Spleen (tissue), 11 donors: Measurements from ENCODE around the gene SMIM35. TPM values are rescaled to one million over a fixed set of nuclear protein-coding genes. Genes with fewer than 3 reads are reported as not detected.
A peak's percentile ranks its signal among the peaks of the same experiment; 100 is the strongest.

Experiments used
- DNase-seq: peaks from one replicate; pipeline ENCODE4 v3.0.0-alpha.2; 2020
- H3K27ac ChIP-seq, 8 donors: fragments of 200-600 bp; sonication (generic) in 7 of 8; 1 replicate in 4 of 8; 2 replicates in 4 of 8; pipeline versions ENCODE4 v1.5.0 to v1.8.0; 2016 to 2021; ENCODE audit warnings: inconsistent platforms in 4 of 8, mild to moderate bottlenecking in 4 of 8, moderate library complexity in 1 of 8
- H3K27me3 ChIP-seq, 7 donors: fragments of 200-600 bp; sonication (generic) in 6 of 7; replicated peaks in 1 of 7; 1 replicate in 4 of 7; 2 replicates in 3 of 7; pipeline versions ENCODE4 v1.5.0 to v1.8.0; 2016 to 2021; ENCODE audit warnings: inconsistent platforms in 3 of 7, mild to moderate bottlenecking in 1 of 7
- H3K36me3 ChIP-seq, 6 donors: fragments of 200-600 bp; sonication (generic) in 5 of 6; 1 replicate in 4 of 6; 2 replicates in 2 of 6; pipeline versions ENCODE4 v1.5.0 to v1.8.0; 2016 to 2021; ENCODE audit warnings: inconsistent platforms in 2 of 6
- H3K4me1 ChIP-seq, 6 donors: fragments of 200-600 bp; sonication (generic) in 5 of 6; 1 replicate in 3 of 6; 2 replicates in 3 of 6; pipeline versions ENCODE4 v1.5.0 to v1.8.0; 2016 to 2021; ENCODE audit warnings: inconsistent platforms in 3 of 6
- H3K4me3 ChIP-seq, 8 donors: fragments of 200-600 bp; sonication (generic) in 7 of 8; 1 replicate in 4 of 8; 2 replicates in 4 of 8; pipeline versions ENCODE4 v1.5.0 to v1.8.0; 2016 to 2021; ENCODE audit warnings: inconsistent platforms in 4 of 8, mild to moderate bottlenecking in 4 of 8, moderate library complexity in 2 of 8
- H3K9me3 ChIP-seq, 8 donors: fragments of 200-600 bp; sonication (generic) in 7 of 8; 1 replicate in 4 of 8; 2 replicates in 4 of 8; pipeline versions ENCODE4 v1.5.0 to v1.8.0; 2016 to 2021; ENCODE audit warnings: inconsistent platforms in 4 of 8
- CTCF ChIP-seq, 11 experiments: fragments of 200-600 bp in 7 of 11; fragments of 450-650 bp in 4 of 11; sonication (generic) in 4 of 11; IDR thresholded peaks in 8 of 11; conservative IDR thresholded peaks in 3 of 11; 1 replicate in 7 of 11; 2 replicates in 4 of 11; pipeline versions ENCODE4 v1.4.0 to v1.8.0; 2016 to 2021; ENCODE audit warnings: antibody characterized with exemption in 11 of 11, inconsistent platforms in 4 of 11, mild to moderate bottlenecking in 1 of 11
- POLR2A ChIP-seq, 3 donors: fragments of 450-650 bp; IDR thresholded peaks; one replicate each; pipeline ENCODE4 v1.5.1; 2017; ENCODE audit warnings: antibody characterized with exemption in 3 of 3, mild to moderate bottlenecking in 1 of 3
- POLR2AphosphoS5 ChIP-seq, 3 donors: sonication (generic); formaldehyde crosslinking; IDR thresholded peaks; one replicate each; pipeline ENCODE4 v1.5.1; 2017; ENCODE audit warnings: antibody characterized with exemption in 3 of 3
- WGBS, 5 donors: extraction: QIAGEN DNeasy Blood & Tissue Kit in 3 of 5; methylation state at CpG; one replicate each; pipeline versions ENCODE4 v1.1.5 to v1.1.7; 2013 to 2018; 5-methylcytosine and 5-hydroxymethylcytosine counted together
- intact Hi-C: fragments of 100-400 bp; cut with DNase I; formaldehyde crosslinking; loops from one replicate; pipeline ENCODE4 v1.15.0; 2023; ENCODE audit warnings: low total_unique reads
- polyA plus RNA-seq, 3 donors: library from polyadenylated mRNA; stranded (reverse); fragments of 200-250 nt; gene quantifications; one replicate each; pipeline ENCODE4 v1.2.1, GENCODE V29; 2013
- total RNA-seq, 7 donors: library from RNA; depleted of rRNA in 3 of 7; stranded (reverse); fragments of >200 nt in 3 of 7; fragmentation: NEBNext Ultra II Directional in 4 of 7; extraction: Animal tissue kit (Norgen Biotek cat#: 25700) in 4 of 7; gene quantifications; one replicate each; pipeline versions ENCODE4 v1.1.0 to v1.2.1, GENCODE V29; 2016 to 2021
- donor health status: healthy with polysubstance abuse.
- donor health status: DM: no; HTN: no; CAD: no; lungs with moderate emphysema.
- donor health status: DM: no; HTN: no; CAD: no.
- donor health status: Bipolar disorder and iron deficiency.
- donor health status: healthy.
- donor health status: DM: no; HTN: no; CAD: no.
- donor health status: DM: yes; HTN: yes; CAD: no.

Gene SMIM35
- total and polyA plus RNA-seq, 10 donors = 0.16 to 1.3 (median 0.39) TPM

DNA sequence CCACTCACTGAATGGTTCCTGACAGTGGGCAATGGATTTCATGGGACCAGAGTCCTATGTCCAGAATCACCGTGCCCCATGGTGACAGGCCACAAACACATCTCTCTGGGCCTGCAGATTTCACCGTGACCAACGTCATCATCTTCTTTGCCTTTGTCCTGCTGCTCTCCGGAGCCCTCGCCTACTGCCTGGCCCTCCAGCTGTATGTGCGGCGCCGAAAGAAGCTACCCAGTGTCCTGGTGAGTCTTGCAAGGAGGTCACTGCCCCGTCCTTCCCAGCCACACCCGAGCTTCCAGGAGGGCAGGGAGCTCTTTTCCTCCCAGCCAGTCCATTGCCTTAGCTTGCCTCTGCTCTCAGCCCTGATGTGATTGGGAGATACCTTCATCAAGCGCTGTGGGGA is 91.3 kb downstream of the SMIM35 start:
- peak; percentile 67 for DNase-seq
- Histone ChIP-seq H3K27ac (peak overlapping the region in 3 of 8 donors; percentile 96 to 98 (median 98)), H3K36me3 (peaks cover 0 to 100% (median 90%) of the 10 kb centered on the region in 6 donors), H3K9me3 (no peaks in the 10 kb centered on the region), H3K4me3 (no peak overlapping the region), H3K4me1 (peaks cover 12 to 100% (median 81%) of the 10 kb centered on the region in 6 donors), H3K27me3 (no peaks in the 10 kb centered on the region)
- 94 to 98% (median 95%) methylated on average over 11 of the region's 11 CpGs for WGBS, 5 donors
- TF ChIP-seq POLR2A (IDR thresholded peaks at IDR 0.05) (no peak), POLR2AphosphoS5 (IDR thresholded peaks at IDR 0.05) (peak; percentile 55 to 62 (median 60))
- intact Hi-C loops = no loop called here

DNA sequence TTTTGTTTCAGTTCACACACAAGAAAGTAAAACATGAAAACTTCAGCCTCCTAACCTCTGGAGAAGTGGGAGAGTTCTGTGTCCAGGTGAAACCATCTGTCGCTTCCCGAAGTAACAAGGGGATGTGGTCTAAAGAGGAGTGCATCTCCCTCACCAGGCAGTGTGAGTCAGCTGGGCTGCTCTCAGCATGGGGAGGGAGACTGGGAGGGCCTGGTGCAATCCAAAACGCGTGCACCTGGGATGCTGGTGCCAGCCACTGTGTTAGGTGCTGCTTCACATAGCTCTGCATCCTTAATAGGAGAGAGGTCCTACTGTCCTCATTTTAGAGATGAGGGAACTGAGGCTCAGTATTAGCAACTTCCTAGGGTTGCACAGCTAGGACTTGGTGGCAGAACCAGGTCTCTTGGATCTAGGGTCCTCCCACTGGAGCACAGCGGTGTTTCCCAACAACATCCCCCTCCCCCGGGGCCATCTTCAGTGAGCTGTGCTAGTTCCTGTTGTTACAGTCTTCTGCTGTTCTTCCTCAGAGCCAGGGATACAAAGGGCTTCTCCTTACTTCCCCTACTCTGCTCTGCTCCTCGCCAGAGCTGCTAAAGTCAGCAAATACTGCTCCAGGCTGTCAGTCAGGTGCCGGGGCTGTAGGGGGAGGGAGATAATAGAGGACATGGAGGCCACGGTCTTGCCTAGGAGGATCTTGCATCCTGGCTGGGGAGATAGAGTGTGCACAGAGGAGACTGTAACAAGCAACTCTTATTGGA is 92.6 kb downstream of the SMIM35 start:
- Histone ChIP-seq H3K36me3 (peaks cover 0 to 100% (median 91%) of the 10 kb centered on the region in 6 donors), H3K27ac (peak overlapping the region in 4 of 8 donors; percentile 93 to 98 (median 97)), H3K4me3 (peak overlapping the region in 1 of 8 donors; percentile 87), H3K27me3 (no peaks in the 10 kb centered on the region), H3K9me3 (no peaks in the 10 kb centered on the region), H3K4me1 (peaks cover 15 to 100% (median 81%) of the 10 kb centered on the region in 6 donors)
- peak; percentile 72 for DNase-seq
- TF ChIP-seq CTCF (IDR thresholded peaks at IDR 0.05 in 8 of 11, conservative IDR thresholded peaks at IDR 0.05 in 3 of 11) = no peak
- TF ChIP-seq POLR2AphosphoS5 (IDR thresholded peaks at IDR 0.05) = peak; percentile 32 to 82 (median 56)
- WGBS, 5 donors = 53 to 63% (median 55%) methylated on average over 7 to 9 of the region's 9 CpGs
- intact Hi-C loops = no loop called here

DNA sequence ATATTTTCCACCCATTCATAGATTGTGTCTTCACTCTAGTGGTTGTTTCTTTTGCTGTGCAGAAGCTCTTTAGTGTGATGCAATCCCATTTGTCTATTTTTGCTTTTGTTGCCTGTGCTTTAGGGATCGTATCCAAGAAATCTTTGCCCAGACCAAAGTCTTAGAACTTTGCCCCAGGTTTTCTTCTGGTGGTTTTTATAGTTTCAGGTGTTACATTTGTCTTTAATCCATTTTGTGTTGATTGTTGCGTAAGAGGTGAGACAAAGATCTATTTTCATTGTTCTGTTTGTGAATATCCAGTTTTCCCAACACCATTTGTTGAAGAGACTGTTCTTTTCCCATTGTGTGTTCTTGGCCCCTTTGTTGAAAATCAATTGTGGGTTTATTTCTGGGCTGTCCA is 94.1 kb downstream of the SMIM35 start:
- intact Hi-C loops = no loop called here
- TF ChIP-seq CTCF (IDR thresholded peaks at IDR 0.05 in 8 of 11, conservative IDR thresholded peaks at IDR 0.05 in 3 of 11) (no peak), POLR2AphosphoS5 (IDR thresholded peaks at IDR 0.05) (no peak)

GRCh38 chr11:117992136-117992535 is 94.6 kb downstream of the SMIM35 start:
- TF ChIP-seq POLR2A (IDR thresholded peaks at IDR 0.05) = no peak
- TF ChIP-seq CTCF (IDR thresholded peaks at IDR 0.05 in 8 of 11, conservative IDR thresholded peaks at IDR 0.05 in 3 of 11) = no peak
- TF ChIP-seq POLR2AphosphoS5 (IDR thresholded peaks at IDR 0.05) = no peak
- 63 to 86% (median 84%) methylated on average over 4 of the region's 4 CpGs for WGBS, 5 donors
- Histone ChIP-seq H3K36me3 (peaks cover 0 to 95% (median 82%) of the 10 kb centered on the region in 6 donors), H3K27me3 (no peaks in the 10 kb centered on the region), H3K4me3 (peak overlapping the region in 4 of 8 donors; percentile 60 to 87 (median 64)), H3K4me1 (peaks cover 19 to 100% (median 89%) of the 10 kb centered on the region in 6 donors), H3K9me3 (no peaks in the 10 kb centered on the region), H3K27ac (peak overlapping the region in 5 of 8 donors; percentile 29 to 98 (median 96))
- DNase-seq = no peak
- intact Hi-C loops = no loop called here

More for the DNA sequence above, 94.1 kb downstream of the SMIM35 start:
- Histone ChIP-seq H3K4me3 (peak overlapping the region in 3 of 8 donors; percentile 62 to 87 (median 66)), H3K27me3 (no peaks in the 10 kb centered on the region), H3K4me1 (peaks cover 20 to 100% (median 86%) of the 10 kb centered on the region in 6 donors), H3K27ac (peak overlapping the region in 4 of 8 donors; percentile 93 to 98 (median 97)), H3K36me3 (peaks cover 0 to 100% (median 86%) of the 10 kb centered on the region in 6 donors), H3K9me3 (no peaks in the 10 kb centered on the region)
- DNase-seq = no peak
- WGBS, 5 donors = 81 to 87% (median 86%) methylated on average over 2 of the region's 2 CpGs
